Ishikawa (cell line): ENCODE data around the gene PTPN23.

ENCODE experiments used
- CEBPB ChIP-seq: IDR thresholded peaks from 2 replicates; pipeline ENCODE4 v1.6.1; 2012
- EP300 ChIP-seq: IDR thresholded peaks from 2 replicates; pipeline ENCODE4 v1.6.1; 2012; ENCODE audit warnings: borderline replicate concordance
- RAD21 ChIP-seq: IDR thresholded peaks from 2 replicates; pipeline ENCODE4 v1.6.1; 2012; ENCODE audit warnings: low read depth
- TAF1 ChIP-seq: IDR thresholded peaks from 2 replicates; pipeline ENCODE4 v1.6.1; 2012; ENCODE audit warnings: low read depth, mild to moderate bottlenecking

- TF ChIP-seq RAD21, result no peak
- no peak for TF ChIP-seq EP300
- peak; percentile 96 for TF ChIP-seq CEBPB
- TF ChIP-seq TAF1, result no peak
Measured at GRCh38 chr3:47455806-47456452, 75.1 kb downstream of the PTPN23 start.
